Urothelium cell line (cell line): ENCODE results near the gene FAM171A1.
A peak's percentile ranks its signal among the peaks of the same experiment; 100 is the strongest.

Experiments
- DNase-seq: peaks from one replicate; pipeline ENCODE4 v3.0.0; 2011; ENCODE audit warnings: low spot score, mixed read lengths
- FAIRE-seq: peaks from 2 replicates; lab custom pipeline; 2011; peaks lifted over from hg19 to GRCh38; lab: Jason Lieb, UNC

Gene FAM171A1

GRCh38 chr10:15374566-15374965 is 3.5 kb upstream of the FAM171A1 start:
- DNase-seq (no peak), FAIRE-seq (no peak)

GRCh38 chr10:15374156-15374555 is 3.1 kb upstream of the FAM171A1 start:
- FAIRE-seq, result no peak
- DNase-seq, result peak; percentile 28

- DNase-seq (no peak), FAIRE-seq (no peak)
These were observed 2.1 kb upstream of the FAM171A1 start for GRCh38 chr10:15373199-15373598.

- DNase-seq, result peak; percentile 60
- FAIRE-seq, result no peak
These were observed 755 bp downstream of the FAM171A1 start for GRCh38 chr10:15370212-15370855.

GRCh38 chr10:15369256-15370211 is 1.6 kb downstream of the FAM171A1 start:
- FAIRE-seq (no peak), DNase-seq (peak; percentile 37)

GRCh38 chr10:15368101-15368855 is 2.8 kb downstream of the FAM171A1 start:
- no peak for DNase-seq
- FAIRE-seq, result peak; percentile 20

- DNase-seq (no peak), FAIRE-seq (no peak)
These were observed 3.6 kb downstream of the FAM171A1 start for GRCh38 chr10:15367296-15368085.

GRCh38 chr10:15365692-15366091 is 5.4 kb downstream of the FAM171A1 start:
- DNase-seq (no peak), FAIRE-seq (no peak)

- no peak for DNase-seq
- no peak for FAIRE-seq
These were observed 7.1 kb downstream of the FAM171A1 start for GRCh38 chr10:15364001-15364400.

GRCh38 chr10:15363031-15363430 is 8.1 kb downstream of the FAM171A1 start:
- no peak for FAIRE-seq
- DNase-seq, result peak; percentile 54

- FAIRE-seq (no peak), DNase-seq (no peak)
These were observed 10.0 kb downstream of the FAM171A1 start for GRCh38 chr10:15361131-15361530.

- FAIRE-seq, result no peak
- DNase-seq, result no peak
These were observed 10.5 kb downstream of the FAM171A1 start for GRCh38 chr10:15360566-15360965.

- DNase-seq, result no peak
- no peak for FAIRE-seq
These were observed 17.5 kb downstream of the FAM171A1 start for GRCh38 chr10:15353471-15354017.

GRCh38 chr10:15352836-15353235 is 18.3 kb downstream of the FAM171A1 start:
- DNase-seq (no peak), FAIRE-seq (no peak)

- DNase-seq, result no peak
- FAIRE-seq, result no peak
These were observed 18.9 kb downstream of the FAM171A1 start for GRCh38 chr10:15352201-15352600.

GRCh38 chr10:15351099-15351820 is 19.8 kb downstream of the FAM171A1 start:
- DNase-seq (no peak), FAIRE-seq (no peak)

- no peak for FAIRE-seq
- DNase-seq, result no peak
These were observed 22.0 kb downstream of the FAM171A1 start for GRCh38 chr10:15349112-15349511.

- DNase-seq (no peak), FAIRE-seq (no peak)
These were observed 22.5 kb downstream of the FAM171A1 start for GRCh38 chr10:15348579-15348978.

GRCh38 chr10:15347150-15347549 is 23.9 kb downstream of the FAM171A1 start:
- no peak for DNase-seq
- no peak for FAIRE-seq
